ENCODE results near the gene LNX1. TPM values are rescaled to one million over a fixed set of nuclear protein-coding genes. Genes with fewer than 3 reads are reported as not detected.

LNX1 gene
- total RNA-seq, 2 experiments from 2014 or later, result not detected

DNA sequence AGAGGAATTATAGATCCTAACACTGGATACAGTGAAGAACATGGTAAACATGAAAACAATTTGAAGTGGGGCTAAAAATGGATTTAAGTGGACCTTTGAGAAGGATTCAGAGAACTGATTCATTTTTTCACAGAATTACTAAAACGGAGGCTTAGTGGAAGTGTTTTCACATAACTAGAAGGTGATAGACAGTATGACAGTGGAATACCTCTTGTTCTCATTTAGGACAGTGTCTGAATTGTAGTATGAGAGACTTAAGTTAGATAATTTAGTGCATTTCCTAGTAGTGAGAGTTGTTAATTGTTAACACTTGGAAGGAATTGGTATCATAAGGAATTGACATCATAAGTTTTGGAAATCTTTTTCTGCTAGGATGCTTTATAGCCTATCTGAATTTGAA, 149.7 kb downstream of the LNX1 start:
- Histone ChIP-seq H2AFZ (ENCODE audit: low read length) (no peak overlapping the region), H3K9me3 (ENCODE audit: low read length) (no peaks in the 10 kb centered on the region), H4K20me1 (ENCODE audit: insufficient read depth, low read length) (no peaks in the 10 kb centered on the region), H3K36me3 (ENCODE audit: insufficient read depth, low read length) (peaks cover 93% of the 10 kb centered on the region), H3K79me2 (ENCODE audit: insufficient read depth, low read depth, low read length) (peaks cover 11% of the 10 kb centered on the region; the same call in 1 of the 2 replicates), H3K4me1 (ENCODE audit: insufficient read depth, low read length, poor library complexity, severe bottlenecking) (no peaks in the 10 kb centered on the region), H3K4me3 (ENCODE audit: low read depth, low read length, poor library complexity, severe bottlenecking) (no peak overlapping the region), H3K27ac (ENCODE audit: low read depth, low read length, poor library complexity, severe bottlenecking) (no peak overlapping the region), H3K4me2 (ENCODE audit: low read length) (no peak overlapping the region), H3K9me2 (ENCODE audit: insufficient read depth, low read length) (no peaks in the 10 kb centered on the region)
- no peak for DNase-seq (ENCODE audit: low spot score)
- ChIA-PET POLR2A (interaction anchor here (0.6 kb wide), 1 partner anchor 615 kb away, joined by 3 read pairs; no protein-coding TSS in a partner anchor), CTCF (ENCODE audit: unreplicated experiment) (no interaction called here)
- intact Hi-C loops (cut with micrococcal nuclease; ENCODE audit: unreplicated experiment), result no loop called here
- TF ChIP-seq EZH2phosphoT487 (IDR thresholded peaks at IDR 0.05; ENCODE audit: borderline replicate concordance, low read depth, low read length), result no peak
- TF ChIP-seq, protein P1, sequence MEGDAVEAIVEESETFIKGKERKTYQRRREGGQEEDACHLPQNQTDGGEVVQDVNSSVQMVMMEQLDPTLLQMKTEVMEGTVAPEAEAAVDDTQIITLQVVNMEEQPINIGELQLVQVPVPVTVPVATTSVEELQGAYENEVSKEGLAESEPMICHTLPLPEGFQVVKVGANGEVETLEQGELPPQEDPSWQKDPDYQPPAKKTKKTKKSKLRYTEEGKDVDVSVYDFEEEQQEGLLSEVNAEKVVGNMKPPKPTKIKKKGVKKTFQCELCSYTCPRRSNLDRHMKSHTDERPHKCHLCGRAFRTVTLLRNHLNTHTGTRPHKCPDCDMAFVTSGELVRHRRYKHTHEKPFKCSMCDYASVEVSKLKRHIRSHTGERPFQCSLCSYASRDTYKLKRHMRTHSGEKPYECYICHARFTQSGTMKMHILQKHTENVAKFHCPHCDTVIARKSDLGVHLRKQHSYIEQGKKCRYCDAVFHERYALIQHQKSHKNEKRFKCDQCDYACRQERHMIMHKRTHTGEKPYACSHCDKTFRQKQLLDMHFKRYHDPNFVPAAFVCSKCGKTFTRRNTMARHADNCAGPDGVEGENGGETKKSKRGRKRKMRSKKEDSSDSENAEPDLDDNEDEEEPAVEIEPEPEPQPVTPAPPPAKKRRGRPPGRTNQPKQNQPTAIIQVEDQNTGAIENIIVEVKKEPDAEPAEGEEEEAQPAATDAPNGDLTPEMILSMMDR (conservative IDR thresholded peaks at IDR 0.05; ENCODE audit: low read length), result no peak
- BruUV-seq (replicated peaks), result no TSS peak

DNA sequence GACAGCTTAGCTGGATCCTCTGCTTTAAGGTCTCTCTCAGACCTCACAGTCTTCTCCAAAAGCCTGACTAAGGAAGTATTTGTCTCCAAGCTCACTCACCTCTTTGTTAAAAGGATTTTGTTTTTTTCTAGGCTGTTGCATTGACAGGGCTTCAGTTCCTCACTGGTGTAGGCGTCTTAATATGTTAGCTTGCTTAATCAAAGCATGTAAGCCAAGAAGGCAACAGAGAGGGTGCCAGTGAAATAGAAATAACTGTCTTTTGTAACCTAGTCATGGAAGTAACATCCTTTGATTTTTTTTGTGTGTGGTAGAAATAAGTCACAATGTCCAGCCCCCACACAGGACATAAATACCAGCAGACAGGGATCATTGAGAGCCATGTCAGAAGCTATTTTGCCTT, 155.0 kb downstream of the LNX1 start:
- TF ChIP-seq, protein P1 (conservative IDR thresholded peaks at IDR 0.05; ENCODE audit: low read length), result no peak
- no peak for TF ChIP-seq EZH2phosphoT487 (IDR thresholded peaks at IDR 0.05; ENCODE audit: borderline replicate concordance, low read depth, low read length)
- Histone ChIP-seq H3K4me1 (ENCODE audit: insufficient read depth, low read length, poor library complexity, severe bottlenecking) (no peaks in the 10 kb centered on the region), H3K79me2 (ENCODE audit: insufficient read depth, low read depth, low read length) (peaks cover 16% of the 10 kb centered on the region; the same call in 1 of the 2 replicates), H3K27ac (ENCODE audit: low read depth, low read length, poor library complexity, severe bottlenecking) (no peak overlapping the region), H3K4me2 (ENCODE audit: low read length) (no peak overlapping the region), H3K4me3 (ENCODE audit: low read depth, low read length, poor library complexity, severe bottlenecking) (no peak overlapping the region), H3K9me3 (ENCODE audit: low read length) (no peaks in the 10 kb centered on the region), H2AFZ (ENCODE audit: low read length) (no peak overlapping the region), H4K20me1 (ENCODE audit: insufficient read depth, low read length) (no peaks in the 10 kb centered on the region), H3K36me3 (ENCODE audit: insufficient read depth, low read length) (peaks cover 90% of the 10 kb centered on the region), H3K9me2 (ENCODE audit: insufficient read depth, low read length) (no peaks in the 10 kb centered on the region)
- ChIA-PET CTCF (ENCODE audit: unreplicated experiment) (no interaction called here), POLR2A (interaction anchor here (0.5 to 1.2 kb wide), 4 partner anchors 11 to 87 kb away, joined by 3 to 4 read pairs (median 3); no protein-coding TSS in a partner anchor)
- BruUV-seq (replicated peaks), result no TSS peak
- intact Hi-C loops (cut with micrococcal nuclease; ENCODE audit: unreplicated experiment), result no loop called here
- DNase-seq (ENCODE audit: low spot score), result no peak

DNA sequence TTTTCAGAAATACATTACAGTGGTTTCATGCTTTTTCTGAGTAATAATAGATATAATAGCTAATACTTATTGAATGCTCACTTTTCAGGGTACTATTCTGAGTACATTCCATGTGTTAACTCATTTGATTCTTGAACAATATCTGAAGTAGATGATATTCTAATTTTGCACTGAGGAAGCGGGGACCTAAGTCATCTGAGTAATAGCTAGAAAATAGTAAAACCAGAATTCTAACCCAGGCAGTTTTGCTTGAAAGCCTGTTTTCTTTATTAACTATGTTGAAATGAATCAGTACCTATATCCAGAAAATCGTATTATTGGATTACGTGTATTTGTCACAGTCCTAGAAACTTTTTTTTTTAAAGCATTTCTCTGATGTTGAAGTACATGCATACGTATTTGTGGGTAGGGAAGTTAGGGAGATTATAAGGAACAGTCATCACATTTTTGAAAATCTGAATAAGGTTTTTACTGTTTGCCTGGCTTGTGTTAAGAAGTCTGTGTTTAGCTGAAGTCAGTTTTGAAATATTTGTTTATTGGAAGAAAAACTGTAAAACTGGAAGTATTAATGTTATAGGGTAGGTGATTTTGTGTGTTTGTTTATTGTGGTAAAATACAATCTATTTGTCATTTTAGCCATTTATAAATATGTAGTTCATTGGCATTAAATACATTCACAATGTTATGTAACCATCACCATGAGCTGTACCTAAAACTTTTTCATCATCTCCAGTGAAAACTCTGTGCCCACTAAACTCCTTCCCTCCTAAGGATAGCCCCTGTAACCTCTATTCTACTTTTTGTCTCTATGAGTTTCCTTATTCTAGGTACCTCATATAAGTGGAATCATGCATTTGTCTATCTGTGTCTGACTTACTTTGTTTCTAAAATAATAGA, 158.5 kb downstream of the LNX1 start:
- Histone ChIP-seq H2AFZ (ENCODE audit: low read length) (no peak overlapping the region), H3K79me2 (ENCODE audit: insufficient read depth, low read depth, low read length) (peaks cover 13% of the 10 kb centered on the region; the same call in 1 of the 2 replicates), H3K4me3 (ENCODE audit: low read depth, low read length, poor library complexity, severe bottlenecking) (no peak overlapping the region), H3K36me3 (ENCODE audit: insufficient read depth, low read length) (peaks cover 91% of the 10 kb centered on the region), H3K27ac (ENCODE audit: low read depth, low read length, poor library complexity, severe bottlenecking) (no peak overlapping the region), H3K4me1 (ENCODE audit: insufficient read depth, low read length, poor library complexity, severe bottlenecking) (no peaks in the 10 kb centered on the region), H4K20me1 (ENCODE audit: insufficient read depth, low read length) (no peaks in the 10 kb centered on the region), H3K9me2 (ENCODE audit: insufficient read depth, low read length) (no peaks in the 10 kb centered on the region), H3K4me2 (ENCODE audit: low read length) (no peak overlapping the region), H3K9me3 (ENCODE audit: low read length) (no peaks in the 10 kb centered on the region)
- no TSS peak for BruUV-seq (replicated peaks)
- ChIA-PET CTCF (ENCODE audit: unreplicated experiment) (no interaction called here), POLR2A (interaction anchor here (1.1 to 1.4 kb wide), 5 partner anchors 7 to 18 kb away, joined by 3 to 7 read pairs (median 3); no protein-coding TSS in a partner anchor)
- DNase-seq (ENCODE audit: low spot score), result no peak
- intact Hi-C loops (cut with micrococcal nuclease; ENCODE audit: unreplicated experiment), result no loop called here
- TF ChIP-seq, protein P1 (conservative IDR thresholded peaks at IDR 0.05; ENCODE audit: low read length), result no peak
- TF ChIP-seq EZH2phosphoT487 (IDR thresholded peaks at IDR 0.05; ENCODE audit: borderline replicate concordance, low read depth, low read length), result no peak

Measured in OCI-LY7 (cell line).